Left forelimb (tissue), 1 donor: ENCODE results near the gene OTOP2.
"Not testable (repeated sequence)": the region's sequence is repeated elsewhere in the genome, so short reads cannot be mapped to it uniquely, and the experiment has no call there.

Source experiments
- DNase-seq: peaks from one replicate; pipeline ENCODE4 v3.0.0-alpha.2; 2018; ENCODE audit warnings: low spot score

OTOP2 gene

DNA sequence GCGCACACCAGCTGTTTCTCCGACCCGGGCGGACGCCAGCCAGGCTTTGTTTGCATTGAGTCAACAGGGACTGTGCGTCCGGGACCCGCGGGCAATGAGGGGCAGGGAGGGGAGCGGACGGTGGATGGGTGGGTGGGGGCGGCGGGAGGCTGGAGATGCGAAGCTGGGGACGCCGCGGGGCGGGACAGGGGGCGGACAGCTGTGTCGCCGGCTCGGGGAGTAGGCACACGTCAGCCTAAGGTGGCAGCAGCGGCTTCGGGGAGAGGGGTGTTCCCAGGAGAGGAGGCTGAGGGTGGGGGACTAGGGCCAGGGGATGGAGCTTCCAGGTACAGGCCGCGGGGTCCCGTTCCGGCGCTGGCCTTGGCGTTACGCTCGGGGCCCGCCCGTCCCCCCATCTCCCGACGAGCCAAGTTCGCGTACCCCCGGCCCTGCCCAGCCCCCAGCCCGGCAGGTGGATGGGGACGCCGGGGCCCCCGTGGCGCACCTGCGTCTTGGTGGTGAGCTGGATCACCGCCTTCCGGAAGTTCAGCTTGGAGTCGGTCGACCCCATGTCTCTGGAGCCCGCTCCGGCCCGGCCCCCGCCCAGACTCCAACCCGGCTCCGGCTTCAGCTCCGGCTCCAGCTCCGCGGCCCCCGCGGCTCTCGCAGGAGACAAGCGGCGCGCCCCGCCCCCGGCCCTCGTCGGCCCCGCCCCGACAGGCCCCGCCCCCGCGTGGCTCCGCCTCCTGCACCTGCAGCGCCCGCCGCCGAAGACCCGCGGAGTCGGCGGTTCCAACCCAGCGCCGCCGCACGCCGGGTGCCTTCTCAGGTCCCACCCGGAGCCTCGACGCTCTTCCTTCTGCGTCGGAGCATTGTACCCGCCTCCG lies 48.3 kb downstream of the OTOP2 start, which contains the start of gene HID1:
Gene HID1 (minus strand): TSS at position 653 of the 866 bp plus-strand sequence. CDS start 103 bp downstream, at position 550.
- DNase-seq, result no peak

DNA sequence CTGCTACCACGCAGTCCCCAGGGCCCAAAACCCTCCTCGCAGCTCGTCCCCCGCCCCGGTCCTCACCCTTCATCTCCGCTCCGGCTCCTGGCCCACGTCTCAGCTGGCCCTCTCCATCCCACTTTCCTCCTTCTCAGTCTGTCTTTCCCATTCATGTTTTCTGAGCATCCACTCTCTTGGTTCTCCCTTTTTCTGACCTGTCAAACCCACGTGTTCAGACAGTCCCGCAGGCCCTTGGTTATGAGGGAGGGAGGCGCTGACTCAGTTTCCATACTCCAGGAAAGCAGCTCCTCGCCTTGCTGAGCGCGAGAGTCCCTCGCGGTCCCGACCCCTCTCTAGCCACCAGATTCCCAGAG lies 48.9 kb downstream of the OTOP2 start:
- no peak for DNase-seq

DNA sequence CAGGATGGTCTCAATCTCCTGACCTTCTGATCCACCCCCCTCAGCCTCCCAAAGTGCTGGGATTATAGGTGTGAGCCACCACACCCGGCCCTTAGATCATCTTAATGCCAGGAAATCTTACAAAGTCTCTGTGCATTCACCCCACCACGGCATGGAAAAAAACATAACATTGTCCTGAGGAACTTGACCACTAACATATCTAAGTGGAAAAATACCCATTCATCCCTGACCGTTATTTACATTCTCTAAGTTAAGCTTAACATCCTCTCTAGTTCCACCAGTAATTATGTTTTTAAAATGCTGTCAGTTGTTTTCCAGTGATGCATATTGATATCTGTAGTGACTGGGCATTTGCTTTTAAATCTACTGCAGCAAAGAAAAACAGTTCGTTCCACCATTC lies 51.9 kb downstream of the OTOP2 start:
- no peak for DNase-seq

DNA sequence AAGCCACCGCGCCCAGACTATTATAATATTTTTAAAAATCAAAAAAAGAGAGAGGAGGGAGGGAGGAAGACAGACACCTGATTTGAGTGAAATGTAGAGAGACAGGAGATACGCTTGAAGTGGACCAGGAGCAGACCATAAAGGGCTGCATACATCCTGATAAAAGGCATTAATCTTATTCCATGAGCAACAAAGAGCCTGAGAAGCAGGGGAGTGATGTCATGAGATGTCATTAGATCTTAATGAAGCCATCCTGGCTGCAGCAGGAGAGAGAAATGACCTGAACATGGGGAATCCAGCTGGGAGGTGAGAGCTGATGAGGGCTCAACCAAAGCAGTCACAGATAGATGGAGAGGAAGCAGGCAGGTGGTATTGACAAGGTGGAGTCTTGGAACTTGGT lies 53.7 kb downstream of the OTOP2 start:
- no peak for DNase-seq

DNA sequence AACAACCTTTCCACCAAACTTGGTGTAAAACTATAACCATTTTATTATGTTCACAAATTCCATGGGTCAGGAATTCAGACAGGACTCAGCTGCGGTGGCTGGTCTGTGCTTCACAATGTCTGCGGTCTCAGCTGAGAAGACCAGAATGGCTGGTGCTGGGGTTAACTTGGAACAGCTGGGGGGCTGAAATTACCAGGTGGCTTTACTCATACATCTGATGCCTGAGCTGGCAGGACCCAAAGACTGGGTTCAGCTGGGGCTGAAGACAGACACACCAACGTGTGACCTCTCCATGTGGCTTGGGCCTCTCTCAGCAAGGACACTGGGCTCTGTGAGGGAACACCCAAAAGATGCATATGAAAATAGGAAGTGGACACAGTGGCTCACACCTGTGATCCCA lies 54.2 kb downstream of the OTOP2 start:
- DNase-seq, result no peak

DNA sequence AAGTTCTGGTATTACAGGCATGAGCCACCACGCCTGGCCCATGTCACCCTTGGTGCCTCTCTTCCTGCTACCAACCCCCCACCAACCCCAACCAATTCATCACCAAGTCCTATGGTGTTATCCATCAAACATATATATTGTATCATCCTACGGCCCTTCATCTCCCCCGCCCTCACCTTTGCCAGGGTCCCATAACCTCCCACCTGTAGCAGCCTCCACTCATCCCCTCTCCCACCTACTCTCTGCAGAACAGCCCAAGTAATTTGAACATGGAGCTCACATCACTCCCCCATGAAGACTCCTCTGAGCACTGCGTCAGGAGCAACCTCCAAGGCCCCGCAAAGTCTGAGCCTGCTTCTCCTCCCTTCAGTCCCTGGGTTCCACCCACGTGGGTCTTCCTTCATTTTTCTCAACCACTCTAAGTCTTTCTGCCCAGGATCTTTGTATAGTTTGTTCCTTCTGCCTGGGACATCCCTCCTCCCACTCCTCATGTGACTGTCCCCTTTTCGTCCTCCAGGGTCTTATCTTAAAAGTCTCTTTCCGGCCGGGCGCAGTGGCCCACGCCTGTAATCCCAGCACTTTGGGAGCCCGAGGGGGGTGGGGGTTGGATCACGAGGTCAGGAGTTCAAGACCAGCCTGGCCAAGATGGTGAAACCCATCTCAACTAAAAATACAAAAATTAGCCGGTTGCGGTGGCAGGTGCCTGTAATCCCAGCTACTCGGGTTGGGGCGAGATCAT lies 55.5 kb downstream of the OTOP2 start:
- DNase-seq, result no peak

DNA sequence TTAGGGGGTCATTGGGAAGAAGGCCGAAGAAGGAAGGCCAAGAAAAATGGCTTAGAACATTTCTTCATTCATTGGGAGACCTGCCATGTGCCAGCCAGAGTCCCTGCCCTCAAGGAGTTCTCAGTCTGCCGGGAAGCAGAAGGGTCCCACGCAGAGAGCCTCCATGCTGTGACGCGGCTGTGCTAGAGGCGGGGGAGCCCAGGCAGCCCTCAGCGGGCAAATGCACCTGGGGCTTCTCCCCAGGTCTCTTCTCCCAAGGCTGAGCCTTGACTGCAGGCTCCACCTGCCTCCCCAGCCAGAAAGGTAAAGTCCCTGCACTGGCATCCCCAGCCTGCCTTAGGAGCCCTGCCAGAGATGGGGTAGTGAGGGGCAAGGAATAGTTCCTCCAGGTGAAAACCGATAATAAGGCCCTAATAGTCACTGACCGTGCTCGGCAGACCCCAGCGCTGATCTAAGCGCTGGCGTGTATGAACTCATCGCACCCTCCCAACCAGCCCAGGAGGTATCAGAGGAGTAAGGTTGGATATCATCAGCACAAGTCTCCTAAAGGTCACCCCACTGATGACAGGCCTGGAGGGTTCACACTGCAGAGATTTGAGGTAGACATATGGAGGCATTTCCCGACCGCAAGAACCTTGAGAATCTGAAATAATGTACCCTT lies 57.4 kb downstream of the OTOP2 start:
- no peak for DNase-seq

DNA sequence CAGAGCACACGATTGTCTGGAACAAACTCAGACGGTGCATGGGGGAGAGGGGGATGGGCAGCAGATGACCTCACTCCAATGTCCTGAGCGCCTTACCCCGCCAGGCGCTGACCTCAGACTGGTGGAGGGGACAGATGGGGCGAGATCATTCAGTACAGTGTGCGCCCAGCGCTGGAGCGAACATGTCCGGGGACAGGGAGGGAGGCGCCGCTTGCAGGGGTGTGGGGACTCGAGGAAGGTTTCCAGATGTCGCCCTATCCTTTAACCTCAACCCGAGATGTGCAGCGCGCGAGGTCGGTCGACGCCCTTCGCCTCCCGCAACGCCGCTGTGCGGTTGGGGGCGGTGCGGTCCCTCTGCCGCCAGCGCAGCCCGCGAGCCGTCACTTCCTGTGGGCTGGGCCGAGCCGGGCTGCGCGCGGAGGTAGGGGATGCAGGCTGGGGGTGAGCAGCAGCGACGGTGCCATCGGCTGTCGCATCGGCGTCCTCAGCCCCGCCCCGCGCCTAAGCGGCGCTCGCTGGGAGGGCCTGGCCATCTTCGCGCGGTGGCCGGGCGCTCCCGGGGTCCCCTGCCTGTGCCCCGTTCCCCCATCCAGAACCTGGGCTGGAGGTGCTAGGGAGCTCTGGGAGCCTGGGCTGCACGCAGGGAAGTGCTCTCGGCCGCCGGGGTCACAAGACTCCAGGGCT lies 58.0 kb downstream of the OTOP2 start:
- DNase-seq, result peak; percentile 85

DNA sequence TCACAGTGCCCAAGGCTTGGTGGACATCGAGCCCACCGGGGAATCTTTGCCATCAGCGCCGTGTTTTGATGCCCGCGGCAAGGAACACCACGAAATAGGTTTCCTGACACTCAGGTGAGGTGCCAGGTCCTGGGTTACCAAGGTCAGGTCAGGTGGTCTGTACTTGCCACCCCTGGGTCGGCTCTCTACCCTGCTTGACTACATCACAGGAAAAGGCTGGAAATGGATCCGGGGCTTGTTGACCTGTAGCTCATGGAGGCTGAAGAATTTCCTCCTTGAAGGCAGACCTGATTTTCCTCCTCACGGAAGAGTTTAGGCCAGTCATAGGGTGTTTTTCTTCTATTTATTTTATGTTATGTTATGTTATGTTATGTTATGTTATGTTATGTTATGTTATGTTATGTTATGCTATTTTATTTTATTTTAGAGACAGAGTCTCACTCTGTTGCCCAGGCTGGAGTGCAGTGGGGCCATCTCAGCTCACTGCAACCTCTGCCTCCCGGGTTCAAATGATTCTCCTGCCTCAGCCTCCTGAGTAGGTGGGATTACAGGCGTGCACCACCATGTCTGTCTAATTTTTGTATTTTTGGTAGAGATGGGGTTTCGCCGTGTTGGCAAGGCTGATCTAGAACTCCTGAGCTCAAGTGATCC lies 58.7 kb downstream of the OTOP2 start:
- DNase-seq, result not testable (repeated sequence)
